HG03064 (cell line): Measurements from ENCODE around the gene TAS2R14.

ENCODE experiments used
- ATAC-seq: cut with Tn5 transposase; IDR thresholded peaks from one replicate; pipeline ENCODE4 v1.9.1; 2021; ENCODE audit warnings: low read depth; ENCODE audit not compliant: unreplicated experiment

Gene TAS2R14

DNA sequence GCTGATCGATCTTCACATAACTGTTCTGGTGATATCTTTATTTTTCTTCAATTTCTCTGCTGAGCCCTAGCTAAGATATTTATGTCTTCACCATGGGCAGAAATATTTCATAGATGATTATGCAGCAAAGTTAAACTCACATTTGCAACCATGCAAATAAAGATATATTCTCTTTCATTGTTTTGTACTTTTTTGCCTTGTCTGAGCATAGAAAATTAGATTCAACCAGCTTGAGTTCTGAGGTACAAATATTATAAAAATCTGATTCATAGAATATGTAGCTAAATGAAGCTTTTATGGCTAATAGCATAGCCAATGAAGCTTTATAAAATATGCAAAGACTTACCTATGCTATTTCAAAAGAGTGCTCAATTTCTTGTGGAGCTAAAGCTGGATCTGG, 29.6 kb downstream of the TAS2R14 start, which contains the start of gene TAS2R13:
TSS of gene TAS2R13 (minus strand) at position 101 of the 400 bp plus-strand sequence. CDS start 264 bp downstream, outside the sequence.
- ATAC-seq = no peak

- no peak for ATAC-seq
Measured at GRCh38 chr12:10904686-10905085, 34.4 kb downstream of the TAS2R14 start.

DNA sequence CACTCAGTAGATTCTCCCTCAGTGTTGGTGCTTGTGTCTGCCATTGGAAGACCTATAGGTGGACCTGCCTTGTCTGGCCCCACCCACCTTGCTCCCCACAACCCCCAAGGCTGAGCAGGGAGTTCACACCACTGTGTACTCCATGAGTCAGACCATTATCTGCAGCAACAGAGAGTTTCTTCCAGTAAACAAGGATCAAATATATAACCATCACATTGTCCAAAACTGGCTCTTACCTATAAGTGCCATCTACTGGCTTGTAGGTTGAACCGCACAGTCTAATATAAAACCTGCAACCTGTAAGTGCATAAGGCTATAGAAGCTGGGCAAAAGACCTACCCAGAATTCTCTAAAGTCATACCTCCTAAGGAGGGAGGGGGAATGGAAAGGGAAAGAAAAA, 37.6 kb downstream of the TAS2R14 start:
- ATAC-seq = no peak

GRCh38 chr12:10900972-10901371, 38.1 kb downstream of the TAS2R14 start:
- no peak for ATAC-seq

DNA sequence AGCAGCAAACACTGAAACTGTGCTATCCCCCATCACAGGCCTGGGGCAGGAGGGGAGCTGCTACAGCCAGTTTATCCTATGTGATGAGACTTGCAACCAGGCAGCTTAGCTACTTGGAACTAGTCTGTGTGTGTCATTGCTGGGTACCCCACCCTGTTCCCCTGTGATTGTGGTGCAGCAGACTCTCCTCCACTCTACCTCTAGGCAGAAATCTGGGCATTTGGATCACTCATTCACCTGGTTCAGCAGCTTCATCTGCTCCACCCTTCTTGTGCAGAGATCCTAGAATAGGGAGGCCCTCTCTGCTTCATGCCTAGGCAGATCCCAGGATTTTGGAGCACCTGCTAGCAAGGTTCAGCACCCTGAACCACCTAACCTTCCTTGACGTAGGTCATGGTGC, 38.5 kb downstream of the TAS2R14 start:
- no peak for ATAC-seq

DNA sequence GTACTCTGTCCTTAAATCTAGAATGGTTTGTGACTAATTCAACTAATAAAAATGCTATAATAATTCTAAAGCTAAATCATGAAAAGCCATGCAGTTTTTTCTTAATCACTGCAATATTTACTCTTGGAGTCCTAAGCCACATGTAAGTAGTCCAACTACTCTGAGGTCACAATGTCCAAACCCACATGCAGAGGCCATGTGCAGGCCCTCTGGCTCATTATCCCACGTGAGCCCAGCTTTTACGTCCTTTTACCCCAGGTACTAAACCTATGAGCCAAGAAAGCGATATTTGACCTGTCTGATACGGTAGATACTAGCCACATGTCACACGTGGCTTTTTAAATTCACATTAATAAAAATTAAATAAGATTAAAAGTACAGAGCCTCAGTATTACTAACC, 42.2 kb downstream of the TAS2R14 start:
- no peak for ATAC-seq

- no peak for ATAC-seq
Measured at GRCh38 chr12:10891937-10892336, 47.1 kb downstream of the TAS2R14 start.

DNA sequence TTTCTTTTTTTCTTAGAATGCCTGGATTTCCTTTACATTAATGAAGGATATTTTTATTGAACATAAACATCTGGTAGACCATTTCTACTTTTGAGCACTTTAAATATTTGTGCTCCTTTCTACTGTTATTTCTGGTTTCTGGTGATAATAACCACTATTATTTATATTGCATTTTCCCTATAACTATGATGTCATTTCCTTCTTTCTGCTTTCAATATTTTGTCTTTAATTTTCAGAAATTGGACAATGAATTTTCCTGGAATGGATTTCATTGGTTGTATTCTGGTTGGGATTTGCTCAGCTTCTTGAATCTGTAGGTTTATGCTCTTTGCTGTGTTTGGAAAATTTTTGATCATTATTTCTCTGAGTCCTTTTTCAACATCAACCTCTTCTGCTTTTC, 49.8 kb downstream of the TAS2R14 start:
- no peak for ATAC-seq
